Measurements from ENCODE around the gene GPR176. TPM values are rescaled to one million over a fixed set of nuclear protein-coding genes. Genes with fewer than 3 reads are reported as not detected.

The GPR176 gene
- total RNA-seq, 1 donor from 2014 or later, result 20.6 TPM

DNA sequence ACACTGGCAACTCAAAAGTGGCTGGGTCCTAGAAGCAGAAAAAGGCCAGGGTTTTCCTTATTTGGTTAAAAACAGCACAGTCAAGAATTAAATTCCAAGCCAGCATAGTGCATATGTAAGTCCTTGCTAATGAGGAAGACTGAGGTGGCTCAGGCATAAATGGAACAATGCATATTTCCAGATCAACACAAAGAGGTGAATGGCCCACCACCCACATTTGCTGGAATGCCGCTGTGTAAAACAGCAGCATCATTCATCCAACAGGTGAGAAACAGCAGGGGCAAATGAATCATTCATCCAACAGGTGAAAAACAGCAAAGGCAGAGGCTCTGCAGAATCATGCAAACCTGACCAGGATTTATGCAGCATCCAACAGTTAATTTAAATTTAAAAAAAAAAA is 32.9 kb downstream of the GPR176 start:
- H3K4me3 ChIP-seq, result no peak overlapping the region
- no peak overlapping the region for H3K4me2 ChIP-seq
- peaks cover 52% of the 10 kb centered on the region for H3K79me2 ChIP-seq (ENCODE audit: low read depth)
- no peak overlapping the region for H3K27ac ChIP-seq
- H3K27me3 ChIP-seq, result no peaks in the 10 kb centered on the region
- H3K27ac Mint-ChIP-seq, result no peak overlapping the region
- H3F3A ChIP-seq (ENCODE audit: low read depth), result peaks cover 19% of the 10 kb centered on the region
- peak; percentile 20 for DNase-seq (ENCODE audit: low spot score)
- no peaks in the 10 kb centered on the region for H3K9me3 ChIP-seq (ENCODE audit: low read depth)
- no peaks in the 10 kb centered on the region for H3K36me3 ChIP-seq
- peaks cover 2% of the 10 kb centered on the region for H3K27me3 Mint-ChIP-seq (ENCODE audit: insufficient read depth, low read depth)
- H2AFZ ChIP-seq (replicated peaks), result no peak overlapping the region
- H3K4me1 ChIP-seq, result peaks cover 39% of the 10 kb centered on the region
- H4K20me1 ChIP-seq (ENCODE audit: low read depth), result no peaks in the 10 kb centered on the region
- no peak overlapping the region for H3K4me3 Mint-ChIP-seq
- TF ChIP-seq EZH2phosphoT487 (IDR thresholded peaks at IDR 0.05), result no peak
- TF ChIP-seq, protein P1, sequence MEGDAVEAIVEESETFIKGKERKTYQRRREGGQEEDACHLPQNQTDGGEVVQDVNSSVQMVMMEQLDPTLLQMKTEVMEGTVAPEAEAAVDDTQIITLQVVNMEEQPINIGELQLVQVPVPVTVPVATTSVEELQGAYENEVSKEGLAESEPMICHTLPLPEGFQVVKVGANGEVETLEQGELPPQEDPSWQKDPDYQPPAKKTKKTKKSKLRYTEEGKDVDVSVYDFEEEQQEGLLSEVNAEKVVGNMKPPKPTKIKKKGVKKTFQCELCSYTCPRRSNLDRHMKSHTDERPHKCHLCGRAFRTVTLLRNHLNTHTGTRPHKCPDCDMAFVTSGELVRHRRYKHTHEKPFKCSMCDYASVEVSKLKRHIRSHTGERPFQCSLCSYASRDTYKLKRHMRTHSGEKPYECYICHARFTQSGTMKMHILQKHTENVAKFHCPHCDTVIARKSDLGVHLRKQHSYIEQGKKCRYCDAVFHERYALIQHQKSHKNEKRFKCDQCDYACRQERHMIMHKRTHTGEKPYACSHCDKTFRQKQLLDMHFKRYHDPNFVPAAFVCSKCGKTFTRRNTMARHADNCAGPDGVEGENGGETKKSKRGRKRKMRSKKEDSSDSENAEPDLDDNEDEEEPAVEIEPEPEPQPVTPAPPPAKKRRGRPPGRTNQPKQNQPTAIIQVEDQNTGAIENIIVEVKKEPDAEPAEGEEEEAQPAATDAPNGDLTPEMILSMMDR (IDR thresholded peaks at IDR 0.05), result no peak
- TF ChIP-seq EZH2 (IDR thresholded peaks at IDR 0.05), result no peak
- no peak overlapping the region for H3K9ac ChIP-seq
- no peaks in the 10 kb centered on the region for H3K9me3 Mint-ChIP-seq
- H3K4me1 Mint-ChIP-seq, result peaks cover 3% of the 10 kb centered on the region
- no peaks in the 10 kb centered on the region for H3K36me3 Mint-ChIP-seq

DNA sequence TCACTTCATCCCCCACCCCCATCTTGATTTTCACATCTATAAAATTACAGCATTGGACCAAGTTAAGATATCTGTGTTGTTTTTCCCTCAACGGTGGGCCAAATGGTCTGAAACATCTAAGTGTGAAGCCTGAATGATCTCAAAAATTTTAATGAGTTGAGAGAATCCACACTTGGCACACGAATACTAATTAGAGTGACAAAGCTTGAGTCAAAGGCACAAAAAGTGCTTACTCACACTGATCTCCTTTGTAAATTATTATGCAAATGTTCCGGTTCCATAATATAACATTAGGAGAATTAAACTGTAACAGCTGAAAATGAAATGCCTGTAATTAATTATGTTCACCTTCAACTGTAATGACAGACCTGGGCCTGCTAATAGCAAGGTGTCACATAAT is 33.6 kb downstream of the GPR176 start:
- H3K36me3 Mint-ChIP-seq, result no peaks in the 10 kb centered on the region
- no peak for DNase-seq (ENCODE audit: low spot score)
- Histone ChIP-seq H3K9me3 (ENCODE audit: low read depth) (no peaks in the 10 kb centered on the region), H2AFZ (replicated peaks) (no peak overlapping the region), H3F3A (ENCODE audit: low read depth) (peaks cover 15% of the 10 kb centered on the region), H3K79me2 (ENCODE audit: low read depth) (peaks cover 58% of the 10 kb centered on the region), H3K27me3 (no peaks in the 10 kb centered on the region), H3K4me3 (no peak overlapping the region), H3K36me3 (no peaks in the 10 kb centered on the region), H3K4me2 (no peak overlapping the region), H3K4me1 (peaks cover 39% of the 10 kb centered on the region), H3K9ac (no peak overlapping the region), H4K20me1 (ENCODE audit: low read depth) (no peaks in the 10 kb centered on the region), H3K27ac (no peak overlapping the region)
- TF ChIP-seq EZH2phosphoT487 (IDR thresholded peaks at IDR 0.05) (no peak), EZH2 (IDR thresholded peaks at IDR 0.05) (no peak)
- TF ChIP-seq, protein P1 (IDR thresholded peaks at IDR 0.05), result no peak
- no peaks in the 10 kb centered on the region for H3K4me1 Mint-ChIP-seq
- no peaks in the 10 kb centered on the region for H3K9me3 Mint-ChIP-seq
- peaks cover 2% of the 10 kb centered on the region for H3K27me3 Mint-ChIP-seq (ENCODE audit: insufficient read depth, low read depth)
- no peak overlapping the region for H3K27ac Mint-ChIP-seq
- H3K4me3 Mint-ChIP-seq, result no peak overlapping the region

DNA sequence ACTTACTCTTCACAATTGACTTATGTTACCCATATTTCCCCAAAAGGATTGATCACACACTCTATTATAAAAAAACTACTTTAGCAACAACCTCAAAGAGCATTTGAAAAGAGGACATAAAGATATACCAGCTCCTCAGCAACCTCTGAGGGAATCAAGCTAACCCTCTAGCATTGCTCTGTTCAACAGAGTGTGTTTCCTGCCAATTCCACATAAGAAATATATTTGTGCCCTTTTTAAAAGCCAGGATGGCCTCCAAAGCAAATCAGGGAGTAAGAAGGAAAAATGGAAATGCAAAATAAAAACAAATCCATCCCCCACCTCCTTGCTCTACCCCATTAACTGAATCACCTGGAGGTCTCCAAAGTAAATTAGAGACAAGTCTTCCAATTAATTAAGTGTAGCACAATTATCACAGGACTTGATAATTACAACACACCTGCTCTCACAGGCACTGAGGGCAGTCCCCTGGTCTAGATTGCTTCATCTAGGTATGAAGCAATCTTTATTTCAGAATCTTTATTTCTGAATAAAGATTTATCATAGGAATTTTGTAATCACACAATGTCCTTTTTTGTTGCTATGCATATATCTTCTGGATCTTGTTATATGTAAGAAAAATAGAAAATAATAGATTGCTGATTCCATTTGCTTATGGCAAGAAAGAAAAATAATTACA is 34.8 kb downstream of the GPR176 start:
- H3K27ac ChIP-seq, result no peak overlapping the region

More for the DNA sequence above, 34.8 kb downstream of the GPR176 start:
- Histone ChIP-seq H3K79me2 (ENCODE audit: low read depth) (peaks cover 57% of the 10 kb centered on the region), H3K4me3 (no peak overlapping the region), H4K20me1 (ENCODE audit: low read depth) (no peaks in the 10 kb centered on the region), H3F3A (ENCODE audit: low read depth) (peaks cover 15% of the 10 kb centered on the region), H3K27me3 (no peaks in the 10 kb centered on the region), H3K4me2 (no peak overlapping the region), H2AFZ (replicated peaks) (no peak overlapping the region), H3K36me3 (no peaks in the 10 kb centered on the region), H3K9me3 (ENCODE audit: low read depth) (no peaks in the 10 kb centered on the region), H3K4me1 (peaks cover 39% of the 10 kb centered on the region), H3K9ac (no peak overlapping the region)
- peaks cover 2% of the 10 kb centered on the region for H3K27me3 Mint-ChIP-seq (ENCODE audit: insufficient read depth, low read depth)
- TF ChIP-seq, protein P1 (IDR thresholded peaks at IDR 0.05), result no peak
- TF ChIP-seq EZH2 (IDR thresholded peaks at IDR 0.05) (no peak), EZH2phosphoT487 (IDR thresholded peaks at IDR 0.05) (no peak)
- H3K4me3 Mint-ChIP-seq, result no peak overlapping the region
- no peaks in the 10 kb centered on the region for H3K9me3 Mint-ChIP-seq
- H3K27ac Mint-ChIP-seq, result no peak overlapping the region
- H3K36me3 Mint-ChIP-seq, result no peaks in the 10 kb centered on the region
- H3K4me1 Mint-ChIP-seq, result no peaks in the 10 kb centered on the region
- DNase-seq (ENCODE audit: low spot score), result no peak

All from neural progenitor cell (in vitro differentiated cells).